ENCODE data around the gene INPP5A.

GRCh38 chr10:132810807-132811700 is 273.5 kb downstream of the INPP5A start:
- TF ChIP-seq CTCF (IDR thresholded peaks at IDR 0.05): no peak
- no peak for TF ChIP-seq POLR2A (IDR thresholded peaks at IDR 0.05)
- TF ChIP-seq POLR2AphosphoS5 (IDR thresholded peaks at IDR 0.05): no peak
- no peak for TF ChIP-seq EP300 (IDR thresholded peaks at IDR 0.05)

All from upper lobe of left lung (tissue), 4 donors.